ENCODE results near the gene ATXN10.

GRCh38 chr22:45889093-45889538 is 217.5 kb downstream of the ATXN10 start:
- TF ChIP-seq CTCF (conservative IDR thresholded peaks at IDR 0.05; ENCODE audit: low read length) = no peak
- no peak for TF ChIP-seq EZH2phosphoT487 (IDR thresholded peaks at IDR 0.05; ENCODE audit: borderline replicate concordance)
